Measurements from ENCODE around the gene NAA35. TPM values are rescaled to one million over a fixed set of nuclear protein-coding genes. Genes with fewer than 3 reads are reported as not detected.

NAA35 gene
- total and polyA plus RNA-seq, 9 of the 15 experiments (the other 6 are each of a cell fraction or from before 2014, with no cell fraction given), result 17.7 to 43.9 (median 29.0) TPM

DNA sequence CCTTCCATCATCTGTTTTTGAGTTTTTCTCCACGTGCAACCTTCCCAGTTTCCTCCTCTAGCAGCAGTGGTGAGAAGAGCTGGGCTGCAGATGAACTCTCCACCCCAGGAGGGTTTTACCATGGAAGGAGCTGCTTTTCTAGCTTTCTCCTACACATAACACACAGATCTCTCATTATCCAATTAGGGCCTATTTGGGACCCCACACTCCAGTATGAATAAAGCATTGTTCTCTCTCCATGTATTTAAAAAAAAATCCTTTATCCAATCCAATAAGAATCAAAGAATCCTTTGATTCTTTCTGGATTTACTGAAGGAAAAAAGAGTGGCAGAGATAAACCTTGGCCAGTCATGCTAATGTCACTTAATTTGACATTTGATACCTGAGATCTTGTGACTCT, 31.6 kb upstream of the NAA35 start:
- Histone ChIP-seq H3K4me2 (ENCODE audit: insufficient read depth, low read length) (no peak overlapping the region), H3K9me1 (ENCODE audit: control insufficient read depth, insufficient read depth, low read length) (no peaks in the 10 kb centered on the region), H3K27ac (ENCODE audit: extremely low read depth, low read depth, low read length) (no peak overlapping the region), H3K79me2 (ENCODE audit: control insufficient read depth, insufficient read depth, low read length) (no peaks in the 10 kb centered on the region), H3K9ac (ENCODE audit: insufficient read depth in 1 of 2, low read depth in 2 of 2, low read length in 2 of 2) (no peak overlapping the region), H2AFZ (ENCODE audit: low read depth, low read length) (no peak overlapping the region), H3K36me3 (ENCODE audit: control insufficient read depth, insufficient read depth, low read length) (no peaks in the 10 kb centered on the region), H3K9me3 (replicated peaks; ENCODE audit: control insufficient read depth, insufficient read depth, low read depth, low read length) (no peaks in the 10 kb centered on the region), H3K4me1 (replicated peaks in 1 of 2; ENCODE audit: control insufficient read depth in 2 of 2, insufficient read depth in 2 of 2, low read length in 2 of 2) (no peaks in the 10 kb centered on the region; a peak in 1 of 5 replicates), H4K20me1 (replicated peaks; ENCODE audit: control insufficient read depth, insufficient read depth, low read length) (no peaks in the 10 kb centered on the region), H3K4me3 (no peak overlapping the region), H3K27me3 (ENCODE audit: control insufficient read depth in 2 of 2, insufficient read depth in 2 of 2, low read length in 2 of 2) (no peaks in the 10 kb centered on the region)
- in situ Hi-C loops (cut with MboI) (no loop called here), intact Hi-C loops (cut with micrococcal nuclease) (no loop called here)
- WGBS (ENCODE audit: insufficient coverage, low coverage, missing lambda C conversion rate), result 0% methylated on average over 1 of the region's 1 CpG
- POLR2A ChIA-PET, result interaction anchor here (0.6 to 1.1 kb wide), 2 partner anchors 12 to 355 kb away, joined by 3 read pairs; no protein-coding TSS in a partner anchor
- no TSS peak for BruUV-seq (replicated peaks)
- ATAC-seq (no peak), FAIRE-seq (no peak), DNase-seq (ENCODE audit: extremely low read depth in 1 of 4, low spot score in 3 of 4) (no peak)
- CTCF ChIA-PET (ENCODE audit: low intra/inter-chr PET ratio), result no interaction called here
- TF ChIP-seq MTA2 (IDR thresholded peaks at IDR 0.05; ENCODE audit: low read depth), result no peak
- TF ChIP-seq NFE2 (IDR thresholded peaks at IDR 0.05; ENCODE audit: low read depth), result no peak
- TF ChIP-seq, protein P1, sequence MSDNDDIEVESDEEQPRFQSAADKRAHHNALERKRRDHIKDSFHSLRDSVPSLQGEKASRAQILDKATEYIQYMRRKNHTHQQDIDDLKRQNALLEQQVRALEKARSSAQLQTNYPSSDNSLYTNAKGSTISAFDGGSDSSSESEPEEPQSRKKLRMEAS (CRISPR knock-in tag; IDR thresholded peaks at IDR 0.05), result no peak
- TF ChIP-seq, protein P2, sequence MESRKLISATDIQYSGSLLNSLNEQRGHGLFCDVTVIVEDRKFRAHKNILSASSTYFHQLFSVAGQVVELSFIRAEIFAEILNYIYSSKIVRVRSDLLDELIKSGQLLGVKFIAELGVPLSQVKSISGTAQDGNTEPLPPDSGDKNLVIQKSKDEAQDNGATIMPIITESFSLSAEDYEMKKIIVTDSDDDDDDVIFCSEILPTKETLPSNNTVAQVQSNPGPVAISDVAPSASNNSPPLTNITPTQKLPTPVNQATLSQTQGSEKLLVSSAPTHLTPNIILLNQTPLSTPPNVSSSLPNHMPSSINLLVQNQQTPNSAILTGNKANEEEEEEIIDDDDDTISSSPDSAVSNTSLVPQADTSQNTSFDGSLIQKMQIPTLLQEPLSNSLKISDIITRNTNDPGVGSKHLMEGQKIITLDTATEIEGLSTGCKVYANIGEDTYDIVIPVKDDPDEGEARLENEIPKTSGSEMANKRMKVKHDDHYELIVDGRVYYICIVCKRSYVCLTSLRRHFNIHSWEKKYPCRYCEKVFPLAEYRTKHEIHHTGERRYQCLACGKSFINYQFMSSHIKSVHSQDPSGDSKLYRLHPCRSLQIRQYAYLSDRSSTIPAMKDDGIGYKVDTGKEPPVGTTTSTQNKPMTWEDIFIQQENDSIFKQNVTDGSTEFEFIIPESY (CRISPR knock-in tag; IDR thresholded peaks at IDR 0.05), result no peak
- no peak for TF ChIP-seq RFX7 (CRISPR knock-in tag; IDR thresholded peaks at IDR 0.05)
- TF ChIP-seq BMI1 (IDR thresholded peaks at IDR 0.05; ENCODE audit: low read length), result no peak
- TF ChIP-seq CXXC5 (CRISPR knock-in tag; IDR thresholded peaks at IDR 0.05), result no peak
- no peak for TF ChIP-seq ELK3 (CRISPR knock-in tag; IDR thresholded peaks at IDR 0.05)
- TF ChIP-seq, protein P3, sequence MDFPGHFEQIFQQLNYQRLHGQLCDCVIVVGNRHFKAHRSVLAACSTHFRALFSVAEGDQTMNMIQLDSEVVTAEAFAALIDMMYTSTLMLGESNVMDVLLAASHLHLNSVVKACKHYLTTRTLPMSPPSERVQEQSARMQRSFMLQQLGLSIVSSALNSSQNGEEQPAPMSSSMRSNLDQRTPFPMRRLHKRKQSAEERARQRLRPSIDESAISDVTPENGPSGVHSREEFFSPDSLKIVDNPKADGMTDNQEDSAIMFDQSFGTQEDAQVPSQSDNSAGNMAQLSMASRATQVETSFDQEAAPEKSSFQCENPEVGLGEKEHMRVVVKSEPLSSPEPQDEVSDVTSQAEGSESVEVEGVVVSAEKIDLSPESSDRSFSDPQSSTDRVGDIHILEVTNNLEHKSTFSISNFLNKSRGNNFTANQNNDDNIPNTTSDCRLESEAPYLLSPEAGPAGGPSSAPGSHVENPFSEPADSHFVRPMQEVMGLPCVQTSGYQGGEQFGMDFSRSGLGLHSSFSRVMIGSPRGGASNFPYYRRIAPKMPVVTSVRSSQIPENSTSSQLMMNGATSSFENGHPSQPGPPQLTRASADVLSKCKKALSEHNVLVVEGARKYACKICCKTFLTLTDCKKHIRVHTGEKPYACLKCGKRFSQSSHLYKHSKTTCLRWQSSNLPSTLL (IDR thresholded peaks at IDR 0.05), result no peak
- no peak for TF ChIP-seq XRCC5 (IDR thresholded peaks at IDR 0.05; ENCODE audit: low read depth, low read length)
- TF ChIP-seq, protein P4, sequence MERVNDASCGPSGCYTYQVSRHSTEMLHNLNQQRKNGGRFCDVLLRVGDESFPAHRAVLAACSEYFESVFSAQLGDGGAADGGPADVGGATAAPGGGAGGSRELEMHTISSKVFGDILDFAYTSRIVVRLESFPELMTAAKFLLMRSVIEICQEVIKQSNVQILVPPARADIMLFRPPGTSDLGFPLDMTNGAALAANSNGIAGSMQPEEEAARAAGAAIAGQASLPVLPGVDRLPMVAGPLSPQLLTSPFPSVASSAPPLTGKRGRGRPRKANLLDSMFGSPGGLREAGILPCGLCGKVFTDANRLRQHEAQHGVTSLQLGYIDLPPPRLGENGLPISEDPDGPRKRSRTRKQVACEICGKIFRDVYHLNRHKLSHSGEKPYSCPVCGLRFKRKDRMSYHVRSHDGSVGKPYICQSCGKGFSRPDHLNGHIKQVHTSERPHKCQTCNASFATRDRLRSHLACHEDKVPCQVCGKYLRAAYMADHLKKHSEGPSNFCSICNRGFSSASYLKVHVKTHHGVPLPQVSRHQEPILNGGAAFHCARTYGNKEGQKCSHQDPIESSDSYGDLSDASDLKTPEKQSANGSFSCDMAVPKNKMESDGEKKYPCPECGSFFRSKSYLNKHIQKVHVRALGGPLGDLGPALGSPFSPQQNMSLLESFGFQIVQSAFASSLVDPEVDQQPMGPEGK (CRISPR knock-in tag; IDR thresholded peaks at IDR 0.05; ENCODE audit: borderline replicate concordance), result no peak
- no peak for TF ChIP-seq KAT8 (IDR thresholded peaks at IDR 0.05; ENCODE audit: low read depth)
- TF ChIP-seq, protein P5, sequence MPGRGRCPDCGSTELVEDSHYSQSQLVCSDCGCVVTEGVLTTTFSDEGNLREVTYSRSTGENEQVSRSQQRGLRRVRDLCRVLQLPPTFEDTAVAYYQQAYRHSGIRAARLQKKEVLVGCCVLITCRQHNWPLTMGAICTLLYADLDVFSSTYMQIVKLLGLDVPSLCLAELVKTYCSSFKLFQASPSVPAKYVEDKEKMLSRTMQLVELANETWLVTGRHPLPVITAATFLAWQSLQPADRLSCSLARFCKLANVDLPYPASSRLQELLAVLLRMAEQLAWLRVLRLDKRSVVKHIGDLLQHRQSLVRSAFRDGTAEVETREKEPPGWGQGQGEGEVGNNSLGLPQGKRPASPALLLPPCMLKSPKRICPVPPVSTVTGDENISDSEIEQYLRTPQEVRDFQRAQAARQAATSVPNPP (IDR thresholded peaks at IDR 0.05; ENCODE audit: borderline replicate concordance, insufficient read depth, insufficient read length), result no peak
- no peak for TF ChIP-seq ILF3 (IDR thresholded peaks at IDR 0.05; ENCODE audit: borderline replicate concordance)
- TF ChIP-seq CHCHD3 (CRISPR knock-in tag; IDR thresholded peaks at IDR 0.05), result no peak
- no peak for TF ChIP-seq KLF16 (IDR thresholded peaks at IDR 0.05)
